Stimulated activated CD4-positive, alpha-beta T cell treated with anti-CD3 and anti-CD28 coated beads, Interleukin-1b, Interleukin-23, amount 100 ng/mL, for 4 hours (primary cell): ENCODE data around the gene CSF1R.
"Not testable (repeated sequence)": the region's sequence is repeated elsewhere in the genome, so short reads cannot be mapped to it uniquely, and the experiment has no call there.

Source experiments
- DNase-seq, 2 donors: peaks; one replicate each; pipeline ENCODE4 v3.0.0-alpha.2; 2020; ENCODE audit warnings: low read depth in 2 of 2

CSF1R gene

DNA sequence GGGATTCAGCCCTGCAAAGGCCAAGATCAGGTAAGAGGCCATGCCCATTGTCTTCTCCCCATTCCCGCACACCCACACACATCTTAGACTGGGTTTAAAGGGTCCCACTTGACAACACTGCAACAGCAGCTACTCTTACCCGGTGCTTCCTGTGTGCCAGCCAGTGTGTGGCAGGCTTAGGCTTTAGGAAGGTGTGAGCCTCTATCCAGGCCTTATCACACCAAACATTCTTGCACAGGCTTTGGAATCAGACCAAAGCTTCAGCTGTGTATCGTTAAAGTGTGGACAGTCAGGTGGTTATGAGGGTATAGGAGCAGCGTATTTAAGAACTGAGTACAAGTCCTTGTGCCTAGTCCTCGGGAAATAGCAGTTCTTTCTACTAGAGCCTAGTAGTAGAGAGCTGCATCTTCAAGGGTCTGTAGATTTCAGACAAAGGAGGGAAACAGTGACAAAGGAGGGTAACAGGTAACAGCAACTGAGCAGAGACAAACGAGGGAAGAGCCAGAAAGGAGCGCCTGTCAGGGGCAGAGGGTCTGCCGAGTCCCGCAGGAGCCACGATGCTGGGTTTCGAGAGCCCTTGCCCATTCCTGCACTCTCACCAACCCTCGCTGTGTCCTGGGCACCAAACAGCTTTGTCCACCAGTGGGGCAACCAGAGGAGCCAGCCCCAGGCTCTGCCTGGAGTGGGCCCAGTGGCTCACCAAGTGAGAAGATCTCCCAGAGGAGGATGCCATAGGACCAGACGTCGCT, 30.9 kb downstream of the CSF1R start:
- DNase-seq, result no peak

DNA sequence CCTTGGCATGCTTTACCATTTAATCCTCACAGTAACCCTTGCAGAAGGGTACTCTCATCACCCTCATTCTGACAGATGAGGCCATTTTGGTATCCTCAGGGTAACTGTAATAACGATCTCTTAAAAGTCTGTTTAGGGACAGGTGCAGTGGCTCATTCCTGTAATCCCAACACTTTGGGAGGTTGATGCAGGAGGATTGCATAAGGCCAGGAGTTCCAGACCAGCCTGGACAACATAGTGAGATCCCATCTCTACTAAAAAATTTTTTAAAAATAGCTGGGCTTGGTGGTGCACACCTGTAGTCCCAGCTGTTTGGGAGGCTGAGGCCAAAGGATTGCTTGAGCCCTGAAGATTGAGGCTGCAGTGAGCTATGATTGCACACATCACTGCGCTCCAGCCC, 31.8 kb downstream of the CSF1R start:
- no peak for DNase-seq

DNA sequence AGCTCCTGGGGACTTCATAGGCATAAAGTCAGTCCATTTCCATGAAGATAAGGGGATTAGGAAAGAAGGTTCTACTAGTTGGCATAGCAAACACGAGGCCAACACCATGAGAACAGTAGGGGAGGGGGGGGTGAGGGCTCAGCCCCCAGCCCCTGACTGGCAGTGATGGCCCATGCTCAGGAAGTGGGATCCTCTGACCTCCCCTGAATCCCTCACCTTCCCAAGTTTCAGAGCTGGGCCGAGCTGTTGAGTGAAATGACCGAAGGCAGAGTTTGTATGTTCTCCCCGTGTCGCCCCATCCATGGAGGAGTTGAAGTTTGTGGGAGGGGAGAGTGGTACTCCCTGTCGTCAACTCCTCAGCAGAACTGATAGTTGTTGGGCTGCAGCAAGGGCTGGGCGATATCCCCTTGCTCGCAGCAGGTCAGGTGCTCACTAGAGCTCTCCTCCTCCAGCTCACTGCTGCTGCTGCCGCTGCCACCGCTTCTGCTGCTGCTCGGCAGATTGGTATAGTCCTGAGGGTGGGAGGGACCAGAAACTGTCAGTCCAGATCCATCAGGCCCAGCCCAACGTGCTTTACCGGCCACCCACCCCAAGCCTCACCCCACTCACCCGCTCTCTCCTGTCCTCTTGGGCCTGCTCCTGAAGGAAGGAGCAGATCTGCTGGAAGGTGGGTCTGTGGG, 32.5 kb downstream of the CSF1R start:
- no peak for DNase-seq

DNA sequence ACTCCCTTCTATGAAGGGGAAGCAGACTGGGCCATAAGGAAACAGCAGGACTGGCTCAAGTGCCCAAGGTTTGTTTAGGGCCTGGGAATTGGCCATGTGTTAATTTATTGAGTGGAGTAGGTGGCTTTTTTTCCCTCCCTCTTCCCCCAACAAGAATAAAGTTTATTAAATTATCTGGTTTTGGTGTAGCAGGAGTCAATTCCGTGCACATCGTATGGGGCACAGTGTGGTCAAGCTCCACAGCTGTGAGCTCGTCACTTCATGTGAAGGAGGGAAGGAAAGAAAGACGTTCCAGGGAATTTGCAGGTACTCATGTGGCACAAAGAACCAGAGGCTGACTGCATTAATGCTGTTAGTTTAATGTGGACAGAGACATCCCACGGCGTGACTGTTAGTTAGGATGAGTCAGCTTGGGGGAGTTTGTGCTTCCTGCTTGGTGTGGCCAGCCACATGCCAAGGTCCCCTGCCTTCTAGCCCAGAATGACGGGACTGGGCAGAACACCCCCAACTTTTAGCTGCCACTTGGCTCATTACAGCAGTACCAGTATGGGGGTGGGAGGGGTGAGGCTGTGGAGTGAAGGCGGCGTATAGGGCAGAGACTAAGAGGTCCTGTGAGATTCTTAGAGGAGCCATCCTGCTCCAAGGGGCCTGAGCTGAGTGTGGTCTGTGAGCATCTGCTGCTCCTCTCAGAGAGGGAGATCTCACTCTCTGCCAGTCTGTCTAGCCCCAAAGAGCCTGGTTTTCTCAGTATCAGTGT, 33.2 kb downstream of the CSF1R start:
- DNase-seq, result no peak

DNA sequence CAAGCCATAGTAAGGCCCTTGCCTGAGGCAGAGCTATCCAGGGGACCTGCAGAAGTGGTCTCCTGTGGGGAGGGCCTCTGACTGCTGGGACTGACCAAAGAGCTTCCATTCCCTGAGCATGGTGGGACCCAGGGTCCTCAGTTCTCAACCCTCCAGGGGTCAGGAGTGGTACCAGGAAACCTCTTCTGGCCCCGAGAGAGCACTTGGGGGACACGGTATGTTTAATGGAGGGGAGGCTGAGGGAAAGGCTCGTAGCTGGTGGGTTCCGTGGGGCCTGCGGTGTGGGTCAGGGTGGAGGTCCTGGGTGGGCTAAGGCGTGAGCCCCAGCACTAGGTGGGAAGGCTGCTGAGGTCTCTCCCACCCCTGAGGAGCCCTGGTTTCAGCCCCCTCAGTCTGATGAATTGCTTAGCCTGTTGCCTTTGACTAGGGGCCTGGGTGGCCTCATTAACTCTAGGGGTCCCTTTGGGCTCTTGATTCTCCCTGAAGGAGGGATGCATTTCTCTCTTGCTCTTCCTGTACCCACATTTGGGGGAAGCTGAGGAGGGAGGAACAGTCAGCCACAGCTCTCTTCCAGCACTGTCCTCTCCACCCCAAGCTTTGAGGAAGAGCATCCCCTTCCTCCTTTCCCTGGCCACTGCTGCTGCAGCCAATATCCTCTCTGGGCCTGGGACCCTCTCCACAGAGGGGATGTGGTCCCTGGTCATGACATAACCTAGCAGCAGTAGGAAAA, 34.0 kb downstream of the CSF1R start:
- DNase-seq, result no peak

DNA sequence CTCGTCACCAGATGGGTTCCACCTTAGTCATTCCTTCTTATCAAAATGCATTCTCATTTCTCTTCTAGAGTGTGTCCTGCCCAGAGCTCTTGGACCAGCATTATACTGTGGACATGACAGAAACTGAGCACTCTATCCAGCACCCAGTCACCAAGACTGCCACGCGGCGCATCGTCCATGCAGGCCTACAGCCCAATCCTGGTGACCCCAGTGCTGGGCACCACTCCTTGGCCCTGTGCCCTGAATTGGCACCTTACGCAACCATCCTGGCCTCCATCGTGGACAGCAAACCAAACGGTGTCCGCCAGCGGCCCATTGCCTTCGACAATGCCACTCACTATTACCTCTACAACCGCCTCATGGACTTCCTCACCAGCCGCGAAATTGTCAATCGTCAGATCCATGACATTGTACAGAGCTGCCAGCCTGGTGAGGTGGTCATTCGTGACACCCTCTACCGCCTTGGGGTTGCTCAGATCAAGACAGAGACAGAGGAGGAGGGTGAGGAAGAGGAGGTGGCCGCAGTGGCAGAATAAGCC, 34.6 kb downstream of the CSF1R start:
- DNase-seq, result no peak

DNA sequence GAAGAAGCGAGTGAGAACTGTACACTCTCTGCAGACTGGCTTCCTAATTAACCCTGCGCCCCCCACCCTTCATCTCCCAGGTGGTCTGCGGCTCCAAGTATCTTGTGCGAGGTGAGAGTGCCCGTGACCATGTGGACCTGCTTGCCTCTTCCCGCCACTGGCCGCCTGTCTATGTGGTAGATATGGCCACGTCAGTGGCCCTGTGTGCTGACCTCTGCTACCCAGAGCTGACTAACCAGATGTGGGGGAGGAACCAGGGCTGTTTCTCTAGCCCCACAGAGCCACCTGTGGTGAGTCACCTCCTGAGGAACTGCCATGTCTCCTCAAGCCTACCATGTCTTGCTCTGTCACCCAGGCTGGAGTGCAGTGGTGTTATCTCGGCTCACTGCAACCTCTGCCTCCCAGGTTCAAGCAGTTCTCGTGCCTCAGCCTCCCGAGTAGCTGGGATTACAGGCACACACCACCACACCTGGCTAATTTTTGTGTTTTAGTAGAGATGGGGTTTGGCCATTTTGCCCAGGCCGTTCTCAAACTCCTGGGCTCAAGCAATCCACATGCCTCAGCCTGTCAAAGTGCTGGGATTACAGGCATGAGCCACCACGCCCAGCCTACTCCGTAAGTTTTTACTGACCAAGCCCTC, 36.1 kb downstream of the CSF1R start:
- DNase-seq, result not testable (repeated sequence)

DNA sequence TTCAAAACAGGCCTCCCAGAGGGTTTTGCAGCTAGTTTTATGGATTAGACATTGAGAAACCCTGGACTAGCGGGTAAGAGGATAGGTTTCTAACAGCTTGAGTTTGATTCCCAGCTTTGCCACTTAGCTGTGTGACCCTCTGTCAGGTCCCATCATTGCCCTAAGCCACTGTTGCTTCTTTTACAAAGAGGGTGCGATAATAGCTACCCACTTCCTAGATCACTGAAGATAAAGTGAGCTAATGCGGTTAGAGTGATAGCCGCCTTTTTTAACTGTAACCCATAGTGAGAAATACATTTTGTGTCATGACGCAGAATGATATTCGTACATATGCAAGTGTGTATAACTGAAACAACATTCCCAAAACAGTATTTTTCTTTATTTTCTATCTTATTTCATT, 40.3 kb downstream of the CSF1R start:
- DNase-seq, result no peak

DNA sequence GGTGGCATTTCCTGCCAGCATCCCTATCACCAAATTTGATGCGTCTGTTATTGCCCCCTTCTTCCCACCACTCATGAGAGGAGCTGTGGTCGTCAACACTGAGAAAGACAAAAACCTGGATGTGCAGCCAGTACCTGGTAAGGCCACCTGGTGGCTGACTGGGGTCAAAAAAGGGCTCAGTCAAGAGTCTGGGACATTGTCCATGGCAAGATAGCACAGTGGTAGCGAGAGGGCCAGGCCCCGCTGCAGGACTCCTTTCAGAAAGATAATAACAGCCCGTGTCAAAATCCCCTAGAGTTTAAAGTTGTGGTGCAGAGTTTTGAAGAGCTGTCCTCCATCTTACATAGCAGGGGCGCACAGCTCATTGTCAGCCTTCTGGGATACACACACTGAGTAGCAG, 40.8 kb downstream of the CSF1R start:
- no peak for DNase-seq

DNA sequence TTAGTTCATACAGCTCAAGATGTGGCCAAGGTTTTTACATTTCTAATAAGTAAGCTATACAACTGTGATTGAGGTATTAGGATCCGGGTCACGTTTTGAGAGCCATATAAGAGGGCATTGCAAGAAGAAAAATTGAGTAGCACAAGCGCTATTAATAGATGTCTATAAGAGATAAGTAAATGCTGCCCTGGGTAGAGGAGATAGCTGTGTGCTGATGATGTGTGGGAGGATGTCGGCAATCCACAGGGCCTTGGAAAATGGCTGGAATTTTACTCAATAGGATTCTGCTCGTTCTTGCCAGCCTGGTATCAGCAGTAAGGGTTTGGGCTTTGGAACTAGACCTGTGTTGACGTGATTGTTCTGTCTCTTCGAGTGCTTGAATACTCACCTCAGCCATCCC, 41.6 kb downstream of the CSF1R start:
- no peak for DNase-seq

DNA sequence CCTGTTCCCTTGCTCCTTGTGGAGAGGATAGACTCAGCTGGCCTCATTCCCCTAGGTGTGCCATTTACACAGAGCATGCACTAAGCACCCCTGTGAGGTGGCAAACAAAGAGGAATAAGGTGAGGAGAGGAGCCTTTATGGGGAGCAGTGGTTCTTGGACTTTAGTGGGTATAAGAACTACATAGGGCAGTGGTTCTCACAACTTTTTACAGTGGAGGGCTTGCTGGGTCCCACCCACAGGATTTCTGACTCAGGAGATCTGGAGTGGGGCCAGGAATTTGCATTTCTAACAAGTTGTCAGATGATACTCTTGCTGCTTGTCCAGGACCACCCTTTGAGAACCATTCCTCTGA, 42.0 kb downstream of the CSF1R start:
- DNase-seq, result no peak

DNA sequence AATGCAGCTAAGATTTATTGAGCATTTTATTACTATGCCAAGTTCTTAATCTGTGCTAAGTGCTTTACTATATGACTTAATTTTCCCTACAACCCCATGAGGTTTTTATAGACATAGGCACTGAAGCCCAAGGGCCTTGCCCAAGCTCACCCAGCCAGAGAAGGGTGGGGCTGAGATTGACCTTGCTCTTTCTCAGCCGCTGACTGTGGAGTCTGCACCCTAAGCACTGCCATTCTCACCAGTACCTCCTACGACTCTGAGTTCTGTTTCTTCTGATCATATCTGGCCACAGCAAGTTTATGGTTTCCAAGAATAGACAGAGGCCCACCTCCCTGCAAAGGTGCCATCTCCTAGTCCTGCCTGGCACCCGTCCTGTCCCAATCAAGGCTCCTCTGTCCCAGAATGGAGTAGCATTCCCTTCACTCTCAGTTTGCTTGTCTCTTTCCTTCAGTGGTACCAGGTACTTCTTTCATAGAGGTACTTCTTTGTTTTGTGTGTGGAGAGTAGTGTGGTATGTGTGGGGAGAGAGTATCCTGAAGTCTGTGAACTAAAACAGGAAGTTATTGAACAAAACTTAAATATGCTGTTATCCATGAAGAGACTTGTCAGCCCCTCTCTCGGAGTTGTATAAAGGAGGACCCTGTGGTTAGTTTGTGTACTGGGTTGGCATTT, 42.6 kb downstream of the CSF1R start:
- DNase-seq, result no peak

DNA sequence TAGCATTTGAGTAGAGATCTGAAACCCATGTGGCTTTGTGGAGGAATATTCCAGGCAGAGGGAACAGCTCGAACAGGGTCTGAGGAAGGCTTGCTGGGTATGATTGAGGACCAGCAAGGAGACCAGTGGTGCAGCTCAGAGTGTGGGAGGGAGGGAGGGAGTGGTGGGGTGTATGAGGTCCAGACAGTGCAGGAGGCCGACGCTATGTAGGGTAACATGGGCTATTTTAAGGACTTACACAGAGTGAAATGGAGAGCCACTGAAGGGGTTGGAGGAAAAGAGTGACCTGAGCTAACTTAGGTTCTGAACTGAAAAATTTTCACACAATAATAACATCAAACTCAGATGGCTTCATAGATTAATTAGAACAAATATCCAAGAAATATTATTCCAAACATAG, 43.9 kb downstream of the CSF1R start:
- DNase-seq, result no peak

DNA sequence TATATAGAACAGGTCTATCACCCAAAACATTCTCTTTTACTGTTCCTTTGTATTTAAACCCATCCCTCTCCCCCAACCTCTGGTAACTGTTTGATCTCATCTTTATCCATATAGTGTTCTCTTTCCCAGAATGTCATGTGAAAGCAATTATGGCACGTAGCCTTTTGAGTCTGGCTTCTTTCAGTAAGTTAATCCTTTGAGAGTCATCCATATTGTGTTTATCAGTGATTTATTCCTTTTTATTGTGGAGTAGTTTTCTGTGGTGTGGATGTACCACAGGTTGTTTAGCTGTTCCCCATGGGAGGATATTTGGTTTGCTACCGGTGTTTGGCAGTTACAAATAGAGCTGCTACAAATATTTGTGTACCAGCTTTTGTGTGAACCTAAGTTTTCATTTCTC, 47.8 kb downstream of the CSF1R start:
- DNase-seq, result no peak

DNA sequence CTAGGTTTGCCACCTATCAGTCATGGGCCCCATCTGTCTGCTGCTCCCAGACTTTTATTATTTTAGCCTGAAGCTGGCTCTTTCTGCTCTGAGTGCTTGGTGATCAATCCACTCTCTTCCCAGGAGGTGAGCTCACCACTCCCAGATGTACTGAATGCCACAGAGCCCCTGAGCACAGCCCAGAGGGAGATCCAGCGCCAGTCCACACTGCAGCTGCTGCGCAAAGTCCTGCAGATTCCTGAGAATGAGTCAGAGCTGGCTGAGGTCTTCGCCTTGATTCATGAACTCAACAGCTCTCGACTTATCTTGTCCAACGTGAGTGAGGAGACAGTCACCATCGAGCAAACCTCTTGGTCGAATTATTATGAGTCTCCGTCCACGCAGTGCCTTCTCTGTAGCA, 49.8 kb downstream of the CSF1R start:
- no peak for DNase-seq

DNA sequence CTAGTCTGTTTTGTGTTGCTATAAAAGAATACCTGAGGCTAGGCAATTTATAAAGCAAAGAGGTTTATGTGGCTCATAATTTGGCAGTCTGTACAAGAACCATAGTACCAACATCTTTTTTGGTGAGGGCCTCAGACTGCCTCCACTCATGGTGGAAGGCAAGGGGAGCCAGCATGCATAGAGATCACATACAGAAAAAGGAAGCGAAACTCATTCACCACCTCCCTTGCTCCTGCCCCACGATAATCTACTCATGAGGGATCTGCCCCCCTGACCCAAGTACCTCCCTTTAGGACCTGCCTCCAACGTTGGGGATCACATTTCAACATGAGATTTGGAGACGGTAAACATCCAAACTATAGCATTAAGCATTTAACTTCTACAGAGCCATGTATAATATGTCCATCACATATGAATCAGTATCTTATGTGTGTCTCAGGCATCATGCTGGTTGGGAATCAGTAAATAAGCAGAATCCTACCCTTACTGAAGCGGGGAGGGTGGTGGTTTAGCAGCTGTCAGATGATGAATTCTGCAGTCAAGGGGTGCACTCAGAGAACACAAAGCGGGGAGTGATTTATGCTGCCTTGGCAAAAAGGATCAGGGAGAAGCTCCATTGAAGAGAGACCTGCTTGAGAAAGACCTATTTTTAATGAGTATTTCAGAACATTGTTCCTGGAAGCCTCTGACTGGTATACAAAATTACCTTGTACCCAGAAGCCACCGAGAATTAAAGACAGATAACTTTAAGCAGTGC, 51.0 kb downstream of the CSF1R start:
- no peak for DNase-seq

DNA sequence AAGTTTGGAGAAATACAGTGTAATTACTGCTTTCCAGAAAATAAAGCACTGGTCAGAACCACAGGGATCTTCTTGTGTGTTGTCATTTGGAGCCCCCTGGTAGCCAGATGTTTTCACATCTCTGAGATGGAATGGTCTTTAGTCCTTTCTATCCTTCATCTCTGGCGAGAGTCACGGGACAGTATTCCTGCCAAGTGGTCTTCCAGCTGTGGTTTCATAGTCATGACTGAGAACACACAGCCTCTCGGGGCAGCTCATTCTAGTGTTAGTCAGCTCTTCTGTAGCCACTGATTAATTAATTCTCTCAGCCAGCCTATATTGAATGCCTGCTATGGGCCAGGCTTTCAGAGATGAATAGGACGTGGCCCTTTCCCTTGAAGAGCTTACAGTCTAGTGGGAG, 51.7 kb downstream of the CSF1R start:
- no peak for DNase-seq

DNA sequence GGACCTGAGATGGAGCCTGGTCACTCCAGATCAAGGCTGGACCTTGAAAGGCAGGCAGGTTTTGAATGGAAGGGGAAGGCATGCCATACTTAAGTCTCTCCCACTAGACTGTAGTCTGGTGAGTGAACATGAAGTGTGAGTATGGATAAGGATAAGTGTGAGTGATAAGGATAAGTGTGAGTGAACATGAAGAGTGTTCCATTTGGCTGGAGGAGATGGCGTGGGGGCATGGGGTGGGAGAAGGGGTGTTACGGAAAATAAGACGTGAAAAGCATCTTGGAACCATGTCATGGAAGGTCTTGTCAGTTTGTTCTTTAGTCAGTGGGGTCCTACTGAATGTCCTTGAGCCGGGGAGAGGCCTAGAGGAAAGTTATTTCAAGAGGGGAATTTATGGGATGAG, 53.0 kb downstream of the CSF1R start:
- DNase-seq, result no peak

DNA sequence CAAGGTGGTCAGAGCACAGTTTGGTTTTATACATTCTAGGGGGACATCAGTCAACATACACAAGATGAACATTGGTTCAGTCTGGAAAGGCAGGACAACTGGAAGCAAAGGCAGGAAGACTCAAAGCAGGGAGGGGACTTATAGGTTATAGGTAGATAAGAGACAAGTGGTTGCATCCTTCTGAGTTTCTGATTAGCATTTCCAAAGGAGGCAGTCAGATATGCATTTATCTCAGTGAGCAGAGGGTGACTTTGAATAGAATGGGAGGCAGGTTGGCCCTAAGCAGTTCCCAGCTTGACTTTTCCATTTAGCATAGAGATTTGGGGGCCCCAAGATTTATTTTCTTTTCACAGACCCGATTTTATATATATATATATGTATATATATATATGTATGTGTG, 58.3 kb downstream of the CSF1R start:
- not testable (repeated sequence) for DNase-seq

DNA sequence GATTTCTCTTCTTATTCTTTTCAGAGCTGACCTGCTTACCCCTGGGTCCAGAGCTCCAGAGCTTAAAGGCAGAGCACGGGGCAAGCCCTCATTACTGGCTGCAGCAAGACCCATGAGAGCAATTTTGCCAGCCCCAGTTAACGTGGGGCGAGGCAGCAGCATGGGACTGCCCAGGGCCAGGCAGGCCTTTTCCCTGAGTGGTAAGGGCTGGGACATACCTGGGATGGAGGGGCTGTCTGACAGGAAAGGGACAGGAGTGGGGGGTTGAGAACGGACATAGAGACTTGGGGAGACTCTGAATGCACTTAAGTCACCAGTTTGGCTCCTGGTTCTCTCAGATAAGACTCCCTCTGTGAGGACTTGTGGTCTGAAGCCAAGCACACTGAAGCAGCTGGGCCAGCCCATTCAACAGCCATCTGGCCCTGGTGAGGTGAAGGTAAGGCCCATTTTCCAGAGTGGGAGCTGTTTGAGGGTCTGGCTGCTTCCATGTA, 59.6 kb downstream of the CSF1R start:
- DNase-seq, result no peak
